Thyroid gland (tissue), 4 donors: ENCODE data around the gene BAD. TPM values are rescaled to one million over a fixed set of nuclear protein-coding genes. Genes with fewer than 3 reads are reported as not detected.

Source experiments
- DNase-seq, 2 donors: peaks; one replicate each; pipeline ENCODE4 v3.0.0-alpha.2; 2019
- H3K27ac ChIP-seq, 3 donors: fragments of 200-600 bp; sonication (generic); 1 replicate in 2 of 3; 2 replicates in 1 of 3; pipeline ENCODE4 v1.5.1; 2016 to 2019; ENCODE audit warnings: mild to moderate bottlenecking in 1 of 3, moderate library complexity in 1 of 3
- H3K27me3 ChIP-seq: fragments of 200-600 bp; sonication (generic); one replicate; pipeline ENCODE4 v1.5.1; 2019
- H3K36me3 ChIP-seq, 2 donors: fragments of 200-600 bp; sonication (generic); one replicate each; pipeline ENCODE4 v1.5.1; 2016 to 2019
- H3K4me1 ChIP-seq, 2 donors: fragments of 200-600 bp; sonication (generic); one replicate each; pipeline ENCODE4 v1.5.1; 2017 to 2019
- H3K4me3 ChIP-seq, 3 donors: fragments of 200-600 bp; sonication (generic); replicated peaks in 1 of 3; 1 replicate in 2 of 3; 2 replicates in 1 of 3; pipeline ENCODE4 v1.5.1; 2016; ENCODE audit warnings: mild to moderate bottlenecking in 1 of 3
- H3K9me3 ChIP-seq: fragments of 200-600 bp; sonication (generic); one replicate; pipeline ENCODE4 v1.5.1; 2017
- CTCF ChIP-seq, 6 experiments: fragments of 200-600 bp in 3 of 6; fragments of 450-650 bp in 3 of 6; sonication (generic) in 3 of 6; IDR thresholded peaks; one replicate each; pipeline ENCODE4 v1.5.1; 2016 to 2019; ENCODE audit warnings: antibody characterized with exemption in 6 of 6, mild to moderate bottlenecking in 2 of 6, inconsistent platforms in 1 of 6, moderate library complexity in 1 of 6
- POLR2A ChIP-seq, 2 donors: fragments of 450-650 bp; IDR thresholded peaks; one replicate each; pipeline ENCODE4 v1.6.1; 2017; ENCODE audit warnings: antibody characterized with exemption in 2 of 2, mild to moderate bottlenecking in 2 of 2, moderate library complexity in 1 of 2
- WGBS, 2 donors: methylation state at CpG; one replicate each; pipeline ENCODE4 v1.1.5; 2017; 5-methylcytosine and 5-hydroxymethylcytosine counted together
- intact Hi-C: fragments of 100-400 bp; cut with DNase I; formaldehyde crosslinking; loops from one replicate; pipeline ENCODE4 v1.15.1; 2023
- total RNA-seq, 4 donors: library from RNA; depleted of rRNA; stranded (reverse); fragments of >200 nt; gene quantifications; one replicate each; pipeline ENCODE4 v1.2.3, GENCODE V29; 2016

Gene BAD
- total RNA-seq, 4 donors from 2014 or later: 79.0 to 239 (median 148) TPM

- TF ChIP-seq CTCF (IDR thresholded peaks at IDR 0.05) (peak in 2 of 6 experiments; percentile 1 to 11), POLR2A (IDR thresholded peaks at IDR 0.05) (peak; percentile 4 to 88)
- H3K4me1 ChIP-seq: peaks cover 29 to 33% of the 10 kb centered on the region in 2 donors
- H3K9me3 ChIP-seq: no peaks in the 10 kb centered on the region
These were observed 58.6 kb downstream of the BAD start, which contains the start of the genes NUDT22 and TRPT1 for GRCh38 chr11:64225608-64226506. NUDT22 (plus strand) TSS chr11:64226274; CDS start chr11:64226653, 379 bp downstream. TRPT1 (minus strand) TSS chr11:64226186; CDS start chr11:64225860, 326 bp downstream.

GRCh38 chr11:64224891-64225607, 59.4 kb downstream of the BAD start:
- peaks cover 28 to 33% of the 10 kb centered on the region in 2 donors for H3K4me1 ChIP-seq
- H3K36me3 ChIP-seq: peaks cover 0 to 7% of the 10 kb centered on the region in 2 donors
- peak overlapping the region; percentile 68 to 92 (median 78) for H3K27ac ChIP-seq
- no peaks in the 10 kb centered on the region for H3K9me3 ChIP-seq
- 72 to 85% methylated on average over 10 to 15 of the region's 22 CpGs for WGBS, 2 donors
- H3K4me3 ChIP-seq: peak overlapping the region; percentile 82 to 94 (median 89)
- DNase-seq: no peak
- intact Hi-C loops: no loop called here
- H3K27me3 ChIP-seq: no peaks in the 10 kb centered on the region
- no peak for TF ChIP-seq POLR2A (IDR thresholded peaks at IDR 0.05)
- TF ChIP-seq CTCF (IDR thresholded peaks at IDR 0.05): no peak

More at GRCh38 chr11:64225608-64226506, 58.6 kb downstream of the BAD start, which contains the start of the genes NUDT22 and TRPT1:
- intact Hi-C loops: no loop called here
- no peaks in the 10 kb centered on the region for H3K27me3 ChIP-seq
- H3K4me3 ChIP-seq: peak within 1 kb of the TSS; percentile 82 to 94 (median 89)
- H3K27ac ChIP-seq: peak within 1 kb of the TSS; percentile 68 to 92 (median 87)
- H3K36me3 ChIP-seq: peaks cover 0 to 4% of the 10 kb centered on the region in 2 donors
- DNase-seq: peak; percentile 91 to 94
- WGBS, 2 donors: 0 to 2% methylated on average over 8 to 11 of the region's 54 CpGs

- no peak for DNase-seq
- Histone ChIP-seq H3K36me3 (peaks cover 0 to 7% of the 10 kb centered on the region in 2 donors), H3K9me3 (no peaks in the 10 kb centered on the region), H3K4me3 (no peak overlapping the region), H3K27ac (no peak overlapping the region), H3K4me1 (peaks cover 21 to 26% of the 10 kb centered on the region in 2 donors), H3K27me3 (no peaks in the 10 kb centered on the region)
- WGBS, 2 donors: 91 to 95% methylated on average over 15 to 17 of the region's 17 CpGs
- TF ChIP-seq POLR2A (IDR thresholded peaks at IDR 0.05) (no peak), CTCF (IDR thresholded peaks at IDR 0.05) (no peak)
- intact Hi-C loops: no loop called here
These were observed 60.1 kb downstream of the BAD start for GRCh38 chr11:64224151-64224890.

GRCh38 chr11:64223001-64223651, 61.3 kb downstream of the BAD start:
- peaks cover 0 to 7% of the 10 kb centered on the region in 2 donors for H3K36me3 ChIP-seq
- H3K4me1 ChIP-seq: peaks cover 21% of the 10 kb centered on the region in 2 donors
- no peak for TF ChIP-seq CTCF (IDR thresholded peaks at IDR 0.05)
- no peak for TF ChIP-seq POLR2A (IDR thresholded peaks at IDR 0.05)
- intact Hi-C loops: no loop called here
- WGBS, 2 donors: 83 to 91% methylated on average over 20 to 23 of the region's 24 CpGs
- no peaks in the 10 kb centered on the region for H3K9me3 ChIP-seq
- H3K27me3 ChIP-seq: no peaks in the 10 kb centered on the region
- H3K27ac ChIP-seq: no peak overlapping the region
- no peak for DNase-seq
- H3K4me3 ChIP-seq: no peak overlapping the region
